NCI-H82 treated with DMSO at 0.1 percent for 48 hours (cell line): ENCODE results near the gene GLRX2.

Experiments
- DNase-seq: peaks from one replicate; lab custom pipeline; 2025; ENCODE audit not compliant: unreplicated experiment; lab: John Stamatoyannopoulos, UW

Gene GLRX2

DNA sequence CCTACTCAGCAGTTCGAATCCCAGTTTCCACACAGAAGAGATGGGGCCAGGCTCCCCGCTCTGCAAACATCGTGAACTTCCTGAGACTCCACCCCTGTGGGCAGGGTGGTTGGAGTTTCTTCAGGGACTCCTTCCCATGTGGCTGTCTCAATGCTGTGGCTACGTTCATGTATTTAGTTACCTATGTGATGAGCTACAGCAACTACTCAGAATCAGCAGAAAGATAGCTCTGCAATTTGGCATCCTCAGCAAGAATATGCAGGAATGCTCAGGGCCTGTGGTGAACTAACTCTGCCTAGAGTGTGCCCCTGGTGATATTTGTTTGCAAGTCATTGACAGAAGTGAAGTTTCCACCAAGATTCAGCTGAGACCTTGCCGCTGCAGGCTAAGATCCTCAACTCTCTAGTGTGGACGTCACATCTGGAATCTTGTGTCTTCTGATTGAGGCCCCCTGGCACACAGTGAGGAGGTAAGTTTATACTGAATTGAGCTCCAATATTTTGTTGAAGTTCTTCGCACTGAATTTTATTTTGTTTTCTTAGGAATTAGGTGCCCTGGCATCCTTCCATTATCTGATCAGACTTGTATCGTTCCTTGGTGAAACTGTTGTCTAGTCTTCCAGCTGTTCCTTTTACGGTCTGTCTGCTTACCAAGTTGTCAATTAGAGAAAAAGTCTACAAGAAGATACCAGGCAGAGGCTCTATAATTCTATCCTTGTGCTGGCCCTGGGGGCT lies 8.2 kb upstream of the GLRX2 start:
- no peak for DNase-seq

GRCh38 chr1:193111641-193112090 lies 6.5 kb upstream of the GLRX2 start:
- DNase-seq, result no peak

- no peak for DNase-seq
These were observed 5.7 kb upstream of the GLRX2 start for GRCh38 chr1:193110864-193111263.

DNA sequence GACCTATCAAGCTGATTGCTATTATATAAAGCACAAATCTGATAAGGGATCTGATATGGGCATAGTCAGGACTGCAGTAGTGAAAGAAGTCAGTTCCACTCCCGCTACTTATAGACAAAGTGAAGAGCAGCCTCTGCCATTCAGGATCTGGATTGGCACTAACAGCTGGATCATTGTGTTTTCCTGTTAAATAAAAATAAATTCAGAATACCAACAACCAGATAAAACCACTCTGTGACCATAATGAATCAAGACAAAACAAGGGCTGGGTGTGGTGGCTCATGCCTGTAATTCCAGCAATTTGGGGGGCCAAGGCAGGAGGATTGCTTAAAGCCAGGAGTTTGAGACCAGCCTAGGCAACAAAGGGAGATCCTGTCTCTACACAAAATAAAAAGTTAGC lies 5.0 kb upstream of the GLRX2 start:
- DNase-seq, result no peak

- DNase-seq, result no peak
These were observed 4.4 kb upstream of the GLRX2 start for GRCh38 chr1:193109619-193110018.

- DNase-seq, result no peak
These were observed 3.3 kb upstream of the GLRX2 start for GRCh38 chr1:193108471-193108870.

DNA sequence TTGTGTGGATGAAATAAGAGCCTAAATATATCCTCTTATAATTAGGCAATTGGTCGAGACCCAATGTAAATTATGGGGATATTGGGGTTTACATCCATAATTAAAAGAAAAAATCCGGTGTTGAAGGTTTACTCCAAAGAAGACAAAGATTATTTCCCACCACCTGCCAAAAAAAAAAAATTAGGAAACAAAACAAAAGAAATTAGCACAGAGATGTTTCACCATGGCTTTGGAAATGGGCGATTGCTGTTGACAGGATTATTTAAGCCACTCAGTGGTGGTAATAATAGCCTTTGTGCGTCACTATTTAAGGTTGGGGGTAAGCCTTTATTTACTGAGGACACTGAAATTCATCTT lies 585 bp upstream of the GLRX2 start:
- no peak for DNase-seq

- DNase-seq, result no peak
These were observed 710 bp downstream of the GLRX2 start for GRCh38 chr1:193104502-193104906.

GRCh38 chr1:193103759-193104501 lies 1.3 kb downstream of the GLRX2 start:
- DNase-seq, result no peak

GRCh38 chr1:193102662-193103061 lies 2.6 kb downstream of the GLRX2 start:
- DNase-seq, result no peak

DNA sequence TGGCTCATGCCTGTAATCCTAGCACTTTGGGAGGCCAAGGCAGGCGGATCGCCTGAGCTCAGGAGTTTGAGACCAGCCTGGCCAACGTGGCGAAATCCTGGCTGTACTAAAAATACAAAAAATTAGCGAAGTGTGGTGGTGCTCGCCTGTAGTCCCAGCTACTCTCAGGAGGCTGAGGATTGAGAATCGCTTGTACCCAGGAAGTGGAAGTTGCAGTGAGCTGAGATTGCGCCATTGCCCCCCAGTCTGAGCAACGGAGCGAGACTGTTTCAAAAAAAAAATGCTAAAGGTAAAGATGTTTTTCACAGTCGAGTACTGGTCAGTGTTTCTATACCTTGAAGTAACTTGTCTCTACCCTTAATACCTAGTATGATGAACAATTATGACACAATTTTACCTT lies 11.1 kb downstream of the GLRX2 start:
- DNase-seq, result no peak

GRCh38 chr1:193090865-193091264 lies 14.3 kb downstream of the GLRX2 start:
- DNase-seq, result no peak

DNA sequence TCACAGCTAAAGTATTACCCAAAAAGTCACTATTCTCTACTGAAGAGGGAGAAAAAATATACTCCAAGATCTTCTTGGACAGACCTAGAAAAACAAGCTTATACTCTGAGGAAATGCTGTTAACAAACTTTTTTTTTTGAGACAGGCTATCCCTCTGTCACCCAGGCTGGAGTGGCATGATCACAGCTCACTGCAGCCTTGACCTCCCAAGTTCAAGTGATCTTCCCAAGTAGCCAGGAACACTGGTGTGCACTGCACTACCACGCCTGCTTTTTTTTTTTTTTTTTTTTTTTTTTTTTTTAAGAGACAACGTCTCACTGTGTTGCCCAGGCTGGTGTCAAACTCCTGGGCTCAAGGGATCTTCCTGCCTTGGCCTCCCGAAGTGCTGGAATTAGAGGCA lies 17.3 kb downstream of the GLRX2 start:
- no peak for DNase-seq

GRCh38 chr1:193086342-193086741 lies 18.9 kb downstream of the GLRX2 start:
- DNase-seq, result no peak

GRCh38 chr1:193085263-193085662 lies 20.0 kb downstream of the GLRX2 start:
- no peak for DNase-seq

GRCh38 chr1:193083365-193084088 lies 21.7 kb downstream of the GLRX2 start:
- DNase-seq, result no peak

GRCh38 chr1:193079187-193079586 lies 26.0 kb downstream of the GLRX2 start:
- no peak for DNase-seq

- no peak for DNase-seq
These were observed 27.2 kb downstream of the GLRX2 start for GRCh38 chr1:193077991-193078390.

GRCh38 chr1:193070942-193071341 lies 34.3 kb downstream of the GLRX2 start:
- DNase-seq, result no peak

DNA sequence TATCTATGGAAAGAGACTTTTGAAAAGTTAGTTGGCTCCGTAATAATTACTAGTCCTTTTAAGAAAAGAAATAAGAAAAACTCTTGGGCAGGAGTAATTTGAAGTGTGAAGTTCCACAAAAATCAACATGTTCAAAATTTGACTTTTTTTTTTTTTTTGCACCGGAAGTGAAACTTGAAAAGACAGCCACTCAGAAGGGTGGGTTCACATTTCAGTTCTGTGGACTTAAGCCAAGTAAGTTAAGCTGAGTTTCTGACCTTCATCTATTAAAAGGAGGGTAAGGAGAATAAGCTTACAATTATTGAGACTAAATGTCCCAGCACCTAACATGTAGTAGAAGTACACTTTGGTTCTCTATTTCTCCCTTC lies 34.8 kb downstream of the GLRX2 start:
- no peak for DNase-seq

DNA sequence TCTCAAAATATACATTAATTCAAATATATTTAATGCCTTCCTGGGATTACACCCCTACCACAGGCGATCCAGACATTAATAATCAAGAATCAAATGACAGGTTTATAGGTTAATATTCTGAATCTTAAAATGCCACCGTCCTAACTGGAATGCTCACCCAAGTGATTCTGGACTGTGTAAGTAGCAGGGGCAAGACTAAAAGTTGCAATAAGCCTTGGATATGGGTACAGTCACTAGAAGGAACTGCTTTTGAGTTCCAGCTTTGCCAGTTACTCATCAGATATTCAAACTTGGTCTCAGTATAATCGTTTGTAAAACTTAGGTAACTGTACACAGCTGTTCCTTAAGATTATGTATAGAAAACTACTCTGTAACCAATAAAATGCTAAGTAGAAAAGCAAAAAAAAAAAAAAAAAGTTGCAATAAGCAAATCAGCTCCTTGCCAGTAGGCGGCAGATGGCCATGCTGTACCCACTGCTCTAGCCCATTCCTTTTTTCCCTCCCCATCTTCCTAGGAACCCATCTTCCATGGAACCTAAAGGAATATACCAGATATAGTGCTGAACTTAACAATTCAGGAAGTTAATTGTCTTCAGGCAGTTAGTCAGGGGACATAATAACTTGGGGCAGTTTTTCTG lies 35.3 kb downstream of the GLRX2 start:
- no peak for DNase-seq

DNA sequence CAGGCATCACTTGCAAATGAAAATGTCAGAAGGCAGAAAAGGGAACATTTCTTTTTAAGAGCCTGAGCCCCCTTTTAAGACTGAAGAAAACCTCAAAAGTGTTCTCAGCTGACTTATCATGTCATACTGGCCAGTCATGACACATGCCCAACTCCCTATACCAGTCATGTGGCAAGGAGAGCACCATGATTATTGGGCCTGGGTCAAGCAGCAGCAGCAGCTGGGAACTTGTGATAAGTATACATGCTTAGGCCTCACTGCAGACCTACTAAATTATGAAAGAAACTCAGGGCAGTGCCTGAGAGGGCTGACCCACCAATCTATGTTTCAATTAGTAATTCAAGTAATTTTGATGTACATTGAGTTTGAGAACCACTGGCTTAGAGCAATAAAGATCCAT lies 37.2 kb downstream of the GLRX2 start:
- DNase-seq, result no peak
